ENCODE data around the gene C15orf61.
A peak's percentile ranks its signal among the peaks of the same experiment; 100 is the strongest.

Gene C15orf61

GRCh38 chr15:67521783-67522568 is 1.0 kb downstream of the C15orf61 start:
- Histone ChIP-seq H3K9me3 (ENCODE audit: control insufficient read depth, low read length) (no peaks in the 10 kb centered on the region), H3K4me1 (ENCODE audit: control insufficient read depth, insufficient read depth, low read length) (peaks cover 11% of the 10 kb centered on the region), H3K27me3 (ENCODE audit: control insufficient read depth, insufficient read depth, low read length) (no peaks in the 10 kb centered on the region), H3K4me3 (ENCODE audit: low read length) (peak overlapping the region; percentile 95), H3K9ac (ENCODE audit: low read length) (peak overlapping the region; percentile 87), H3K36me3 (ENCODE audit: control insufficient read depth, insufficient read depth, low read length) (no peaks in the 10 kb centered on the region)

GRCh38 chr15:67523330-67523729 is 2.4 kb downstream of the C15orf61 start:
- no peaks in the 10 kb centered on the region for H3K27me3 ChIP-seq (ENCODE audit: control insufficient read depth, insufficient read depth, low read length)
- peaks cover 11% of the 10 kb centered on the region for H3K4me1 ChIP-seq (ENCODE audit: control insufficient read depth, insufficient read depth, low read length)
- H3K9me3 ChIP-seq (ENCODE audit: control insufficient read depth, low read length) = no peaks in the 10 kb centered on the region
- H3K36me3 ChIP-seq (ENCODE audit: control insufficient read depth, insufficient read depth, low read length) = peaks cover 6% of the 10 kb centered on the region
- H3K4me3 ChIP-seq (ENCODE audit: low read length) = no peak overlapping the region
- H3K9ac ChIP-seq (ENCODE audit: low read length) = no peak overlapping the region

GRCh38 chr15:67524235-67524634 is 3.3 kb downstream of the C15orf61 start:
- Histone ChIP-seq H3K36me3 (ENCODE audit: control insufficient read depth, insufficient read depth, low read length) (peaks cover 6% of the 10 kb centered on the region), H3K27me3 (ENCODE audit: control insufficient read depth, insufficient read depth, low read length) (no peaks in the 10 kb centered on the region), H3K4me1 (ENCODE audit: control insufficient read depth, insufficient read depth, low read length) (peaks cover 11% of the 10 kb centered on the region), H3K9ac (ENCODE audit: low read length) (no peak overlapping the region), H3K4me3 (ENCODE audit: low read length) (no peak overlapping the region), H3K9me3 (ENCODE audit: control insufficient read depth, low read length) (no peaks in the 10 kb centered on the region)

- Histone ChIP-seq H3K27me3 (ENCODE audit: control insufficient read depth, insufficient read depth, low read length) (no peaks in the 10 kb centered on the region), H3K9me3 (ENCODE audit: control insufficient read depth, low read length) (no peaks in the 10 kb centered on the region), H3K4me3 (ENCODE audit: low read length) (no peak overlapping the region), H3K9ac (ENCODE audit: low read length) (no peak overlapping the region), H3K4me1 (ENCODE audit: control insufficient read depth, insufficient read depth, low read length) (no peaks in the 10 kb centered on the region), H3K36me3 (ENCODE audit: control insufficient read depth, insufficient read depth, low read length) (peaks cover 6% of the 10 kb centered on the region)
These were observed 7.6 kb downstream of the C15orf61 start for GRCh38 chr15:67528513-67528912.

- H3K9me3 ChIP-seq (ENCODE audit: control insufficient read depth, low read length) = no peaks in the 10 kb centered on the region
- H3K27me3 ChIP-seq (ENCODE audit: control insufficient read depth, insufficient read depth, low read length) = no peaks in the 10 kb centered on the region
- no peak overlapping the region for H3K9ac ChIP-seq (ENCODE audit: low read length)
- no peaks in the 10 kb centered on the region for H3K4me1 ChIP-seq (ENCODE audit: control insufficient read depth, insufficient read depth, low read length)
- H3K36me3 ChIP-seq (ENCODE audit: control insufficient read depth, insufficient read depth, low read length) = peaks cover 6% of the 10 kb centered on the region
- no peak overlapping the region for H3K4me3 ChIP-seq (ENCODE audit: low read length)
These were observed 10.5 kb downstream of the C15orf61 start for GRCh38 chr15:67531379-67531914.

GRCh38 chr15:67533873-67534272 is 12.9 kb downstream of the C15orf61 start:
- H3K4me1 ChIP-seq (ENCODE audit: control insufficient read depth, insufficient read depth, low read length) = no peaks in the 10 kb centered on the region
- no peak overlapping the region for H3K4me3 ChIP-seq (ENCODE audit: low read length)
- H3K9me3 ChIP-seq (ENCODE audit: control insufficient read depth, low read length) = no peaks in the 10 kb centered on the region
- no peak overlapping the region for H3K9ac ChIP-seq (ENCODE audit: low read length)
- H3K27me3 ChIP-seq (ENCODE audit: control insufficient read depth, insufficient read depth, low read length) = no peaks in the 10 kb centered on the region
- no peaks in the 10 kb centered on the region for H3K36me3 ChIP-seq (ENCODE audit: control insufficient read depth, insufficient read depth, low read length)

GRCh38 chr15:67534360-67534759 is 13.4 kb downstream of the C15orf61 start:
- H3K4me1 ChIP-seq (ENCODE audit: control insufficient read depth, insufficient read depth, low read length) = no peaks in the 10 kb centered on the region
- H3K4me3 ChIP-seq (ENCODE audit: low read length) = no peak overlapping the region
- H3K9me3 ChIP-seq (ENCODE audit: control insufficient read depth, low read length) = no peaks in the 10 kb centered on the region
- H3K9ac ChIP-seq (ENCODE audit: low read length) = no peak overlapping the region
- H3K27me3 ChIP-seq (ENCODE audit: control insufficient read depth, insufficient read depth, low read length) = no peaks in the 10 kb centered on the region
- H3K36me3 ChIP-seq (ENCODE audit: control insufficient read depth, insufficient read depth, low read length) = no peaks in the 10 kb centered on the region

GRCh38 chr15:67537771-67538170 is 16.8 kb downstream of the C15orf61 start:
- Histone ChIP-seq H3K9ac (ENCODE audit: low read length) (no peak overlapping the region), H3K4me3 (ENCODE audit: low read length) (no peak overlapping the region), H3K27me3 (ENCODE audit: control insufficient read depth, insufficient read depth, low read length) (no peaks in the 10 kb centered on the region), H3K4me1 (ENCODE audit: control insufficient read depth, insufficient read depth, low read length) (no peaks in the 10 kb centered on the region), H3K36me3 (ENCODE audit: control insufficient read depth, insufficient read depth, low read length) (no peaks in the 10 kb centered on the region), H3K9me3 (ENCODE audit: control insufficient read depth, low read length) (no peaks in the 10 kb centered on the region)

- Histone ChIP-seq H3K36me3 (ENCODE audit: control insufficient read depth, insufficient read depth, low read length) (no peaks in the 10 kb centered on the region), H3K4me1 (ENCODE audit: control insufficient read depth, insufficient read depth, low read length) (peaks cover 12% of the 10 kb centered on the region), H3K4me3 (ENCODE audit: low read length) (peak within 1 kb of the TSS; percentile 88), H3K9ac (ENCODE audit: low read length) (peak within 1 kb of the TSS; percentile 93), H3K9me3 (ENCODE audit: control insufficient read depth, low read length) (no peaks in the 10 kb centered on the region), H3K27me3 (ENCODE audit: control insufficient read depth, insufficient read depth, low read length) (no peaks in the 10 kb centered on the region)
These were observed 21.8 kb downstream of the C15orf61 start, which contains the start of gene MAP2K5 for GRCh38 chr15:67542420-67543347. Gene MAP2K5, plus strand, starts transcription at chr15:67542703. Its CDS starts 633 bp downstream, at chr15:67543336.

- H3K9ac ChIP-seq (ENCODE audit: low read length) = peak overlapping the region; percentile 93
- H3K36me3 ChIP-seq (ENCODE audit: control insufficient read depth, insufficient read depth, low read length) = no peaks in the 10 kb centered on the region
- H3K4me3 ChIP-seq (ENCODE audit: low read length) = peak overlapping the region; percentile 88
- no peaks in the 10 kb centered on the region for H3K9me3 ChIP-seq (ENCODE audit: control insufficient read depth, low read length)
- peaks cover 12% of the 10 kb centered on the region for H3K4me1 ChIP-seq (ENCODE audit: control insufficient read depth, insufficient read depth, low read length)
- H3K27me3 ChIP-seq (ENCODE audit: control insufficient read depth, insufficient read depth, low read length) = no peaks in the 10 kb centered on the region
These were observed 22.4 kb downstream of the C15orf61 start for GRCh38 chr15:67543348-67543718.

- Histone ChIP-seq H3K27me3 (ENCODE audit: control insufficient read depth, insufficient read depth, low read length) (no peaks in the 10 kb centered on the region), H3K4me3 (ENCODE audit: low read length) (no peak overlapping the region), H3K9ac (ENCODE audit: low read length) (no peak overlapping the region), H3K9me3 (ENCODE audit: control insufficient read depth, low read length) (no peaks in the 10 kb centered on the region), H3K36me3 (ENCODE audit: control insufficient read depth, insufficient read depth, low read length) (no peaks in the 10 kb centered on the region), H3K4me1 (ENCODE audit: control insufficient read depth, insufficient read depth, low read length) (peaks cover 12% of the 10 kb centered on the region)
These were observed 23.5 kb downstream of the C15orf61 start for GRCh38 chr15:67544475-67544874.

GRCh38 chr15:67545864-67546263 is 24.9 kb downstream of the C15orf61 start:
- H3K9me3 ChIP-seq (ENCODE audit: control insufficient read depth, low read length) = no peaks in the 10 kb centered on the region
- no peak overlapping the region for H3K9ac ChIP-seq (ENCODE audit: low read length)
- no peaks in the 10 kb centered on the region for H3K27me3 ChIP-seq (ENCODE audit: control insufficient read depth, insufficient read depth, low read length)
- H3K4me1 ChIP-seq (ENCODE audit: control insufficient read depth, insufficient read depth, low read length) = peaks cover 12% of the 10 kb centered on the region
- no peak overlapping the region for H3K4me3 ChIP-seq (ENCODE audit: low read length)
- H3K36me3 ChIP-seq (ENCODE audit: control insufficient read depth, insufficient read depth, low read length) = peaks cover 3% of the 10 kb centered on the region

All from mucosa of stomach (tissue), 1 donor.